ENCODE measurements around the gene MRPS12.

- TF ChIP-seq CTCF (IDR thresholded peaks at IDR 0.05) (no peak), POLR2A (IDR thresholded peaks at IDR 0.05) (no peak)
Observed at GRCh38 chr19:38946229-38947010, 15.7 kb downstream of the MRPS12 start.
